GM12801 (cell line): ENCODE results near the gene FIGN.

ENCODE experiments used
- CTCF ChIP-seq: IDR thresholded peaks from one replicate; pipeline ENCODE4 v1.5.1; 2011; ENCODE audit warnings: control low read depth; ENCODE audit not compliant: insufficient read length; ENCODE audit errors: extremely low read depth

The FIGN gene

DNA sequence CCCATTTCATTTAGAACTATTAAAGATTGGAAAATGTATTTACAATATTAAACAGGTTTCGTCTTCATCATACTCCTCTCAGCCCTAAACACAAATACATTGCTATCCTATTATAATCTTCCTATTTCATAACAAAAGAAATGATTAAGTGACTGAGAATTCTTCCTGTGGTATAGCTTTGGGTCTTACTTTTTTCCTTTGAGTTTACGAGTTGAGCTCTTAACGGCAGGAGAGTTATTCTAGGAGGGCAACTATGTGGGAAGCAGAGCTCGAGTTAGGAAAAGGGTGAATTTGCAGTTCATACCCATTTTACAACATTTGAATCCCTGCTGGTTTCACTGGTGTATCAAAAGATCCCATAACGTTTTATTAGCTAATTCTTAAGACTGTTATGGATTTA, 105.0 kb downstream of the FIGN start:
- no peak for TF ChIP-seq CTCF

GRCh38 chr2:163626639-163627109, 109.1 kb downstream of the FIGN start:
- no peak for TF ChIP-seq CTCF

GRCh38 chr2:163626208-163626607, 109.6 kb downstream of the FIGN start:
- TF ChIP-seq CTCF = no peak

- TF ChIP-seq CTCF = no peak
These were observed 110.2 kb downstream of the FIGN start for GRCh38 chr2:163625632-163626031.

GRCh38 chr2:163621445-163622004, 114.3 kb downstream of the FIGN start:
- no peak for TF ChIP-seq CTCF

DNA sequence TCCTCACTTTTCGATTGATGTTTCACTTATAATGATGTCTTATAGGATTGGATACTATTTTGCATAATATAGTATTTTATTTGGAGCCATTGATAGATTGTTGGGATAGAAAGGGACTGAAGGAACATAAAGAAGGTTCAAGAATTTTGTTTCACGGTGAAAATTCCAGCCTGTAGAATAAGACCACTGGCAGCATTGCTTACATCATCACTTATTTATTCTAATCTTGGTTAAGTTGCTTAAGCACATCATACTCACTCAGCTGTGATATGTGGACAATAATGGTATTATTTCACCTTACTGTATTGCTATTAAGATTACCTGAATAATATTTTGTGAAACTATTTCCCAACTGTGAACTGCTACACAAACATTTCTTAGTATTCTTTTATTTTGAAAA, 118.3 kb downstream of the FIGN start:
- no peak for TF ChIP-seq CTCF

DNA sequence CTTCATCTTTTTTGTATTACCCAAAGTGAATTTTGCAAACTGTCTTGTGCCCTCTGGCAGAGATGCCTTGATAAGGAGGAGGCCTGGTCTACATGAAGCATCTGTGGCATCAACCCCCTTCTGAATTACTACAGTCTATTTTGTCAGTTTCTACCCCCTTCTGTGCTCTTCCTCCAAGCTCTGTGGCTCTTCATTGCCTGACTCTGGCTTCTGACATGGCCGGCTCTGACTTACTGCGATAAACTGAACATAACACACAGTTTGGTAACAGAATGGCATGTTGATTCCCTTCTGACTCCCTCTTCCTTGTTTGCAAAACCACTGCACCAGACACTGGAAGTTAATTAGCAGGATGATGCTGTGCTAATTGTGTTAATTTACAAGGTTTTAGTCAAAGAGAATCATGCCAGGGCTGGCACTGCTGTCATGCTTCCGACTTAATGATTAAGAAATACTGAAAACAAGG, 122.5 kb downstream of the FIGN start:
- no peak for TF ChIP-seq CTCF
